Nephron (organoid): ENCODE data around the gene TUBB3.
"Not testable (repeated sequence)": the region's sequence is repeated elsewhere in the genome, so short reads cannot be mapped to it uniquely, and the experiment has no call there.

Experiments used
- H3K27ac Mint-ChIP-seq, 3 experiments: 2 replicates each; pipeline ENCODE4 v1.8.0; 2020; ENCODE audit warnings: mixed read lengths in 3 of 3, mild to moderate bottlenecking in 2 of 3, moderate library complexity in 1 of 3
- H3K27me3 Mint-ChIP-seq: 2 replicates; pipeline ENCODE4 v1.8.0; 2021; ENCODE audit warnings: low read depth, mild to moderate bottlenecking, moderate library complexity, mixed read lengths
- H3K36me3 Mint-ChIP-seq: 2 replicates; pipeline ENCODE4 v1.8.0; 2020; ENCODE audit warnings: low read depth, mixed read lengths
- H3K4me1 Mint-ChIP-seq: 2 replicates; pipeline ENCODE4 v1.8.0; 2020; ENCODE audit warnings: mixed read lengths
- H3K4me3 Mint-ChIP-seq, 3 experiments: 2 replicates each; pipeline ENCODE4 v1.8.0; 2020; ENCODE audit warnings: mild to moderate bottlenecking in 3 of 3, mixed read lengths in 3 of 3, moderate library complexity in 2 of 3
- H3K9me3 Mint-ChIP-seq: 2 replicates; pipeline ENCODE4 v1.8.0; 2020; ENCODE audit warnings: mixed read lengths
- CTCF ChIP-seq, 3 experiments: fragments of 200-600 bp; sonication (generic); IDR thresholded peaks; one replicate each; pipeline ENCODE4 v1.5.0; 2021; ENCODE audit warnings: antibody characterized with exemption in 3 of 3; ENCODE audit not compliant: unreplicated experiment in 3 of 3

TUBB3 gene

GRCh38 chr16:89913408-89914387 lies 9.4 kb upstream of the TUBB3 start:
- no peak for TF ChIP-seq CTCF (IDR thresholded peaks at IDR 0.05; ENCODE audit: unreplicated experiment in 3 of 3)
- H3K9me3 Mint-ChIP-seq: no peaks in the 10 kb centered on the region
- no peak overlapping the region for H3K4me3 Mint-ChIP-seq
- H3K36me3 Mint-ChIP-seq: peaks cover 23% of the 10 kb centered on the region
- H3K27ac Mint-ChIP-seq: peak overlapping the region in 1 of 3 experiments; percentile 38
- peaks cover 5% of the 10 kb centered on the region for H3K4me1 Mint-ChIP-seq
- H3K27me3 Mint-ChIP-seq: peaks cover 7% of the 10 kb centered on the region

GRCh38 chr16:89914642-89915285 lies 8.4 kb upstream of the TUBB3 start:
- peaks cover 17% of the 10 kb centered on the region for H3K36me3 Mint-ChIP-seq
- H3K4me1 Mint-ChIP-seq, H3K9me3 Mint-ChIP-seq, H3K27ac Mint-ChIP-seq, H3K27me3 Mint-ChIP-seq, H3K4me3 Mint-ChIP-seq: not testable (repeated sequence)

GRCh38 chr16:89915303-89916232 lies 7.6 kb upstream of the TUBB3 start:
- TF ChIP-seq CTCF (IDR thresholded peaks at IDR 0.05; ENCODE audit: unreplicated experiment in 3 of 3): no peak
- H3K9me3 Mint-ChIP-seq: no peaks in the 10 kb centered on the region
- H3K36me3 Mint-ChIP-seq: peaks cover 14% of the 10 kb centered on the region
- no peak overlapping the region for H3K27ac Mint-ChIP-seq
- H3K4me1 Mint-ChIP-seq: peaks cover 5% of the 10 kb centered on the region
- peaks cover 15% of the 10 kb centered on the region for H3K27me3 Mint-ChIP-seq
- H3K4me3 Mint-ChIP-seq: no peak overlapping the region

GRCh38 chr16:89917773-89918452 lies 5.2 kb upstream of the TUBB3 start:
- Mint-ChIP-seq H3K4me3 (peak overlapping the region; percentile 69 to 73 (median 73)), H3K9me3 (no peaks in the 10 kb centered on the region), H3K4me1 (peaks cover 10% of the 10 kb centered on the region), H3K36me3 (peaks cover 8% of the 10 kb centered on the region), H3K27ac (no peak overlapping the region), H3K27me3 (peaks cover 36% of the 10 kb centered on the region)
- no peak for TF ChIP-seq CTCF (IDR thresholded peaks at IDR 0.05; ENCODE audit: unreplicated experiment in 3 of 3)

GRCh38 chr16:89918453-89919347 lies 4.4 kb upstream of the TUBB3 start, which contains the start of gene MC1R:
MC1R (plus strand) TSS chr16:89918862; CDS start chr16:89919259, 397 bp downstream.
- Mint-ChIP-seq H3K4me1 (peaks cover 10% of the 10 kb centered on the region), H3K36me3 (peaks cover 4% of the 10 kb centered on the region), H3K27me3 (peaks cover 36% of the 10 kb centered on the region), H3K9me3 (no peaks in the 10 kb centered on the region), H3K4me3 (peak within 1 kb of the TSS; percentile 69 to 73 (median 73)), H3K27ac (no peak within 1 kb of the TSS)
- peak; percentile 36 to 53 (median 45) for TF ChIP-seq CTCF (IDR thresholded peaks at IDR 0.05; ENCODE audit: unreplicated experiment in 3 of 3)
